HG03039 (cell line): ENCODE measurements around the gene PDCD1.
"Not testable (repeated sequence)": the region's sequence is repeated elsewhere in the genome, so short reads cannot be mapped to it uniquely, and the experiment has no call there.

ENCODE experiments used
- ATAC-seq: cut with Tn5 transposase; IDR thresholded peaks from one replicate; pipeline ENCODE4 v1.9.1; 2021; ENCODE audit warnings: mild to moderate bottlenecking, moderate library complexity; ENCODE audit not compliant: unreplicated experiment

PDCD1 gene

DNA sequence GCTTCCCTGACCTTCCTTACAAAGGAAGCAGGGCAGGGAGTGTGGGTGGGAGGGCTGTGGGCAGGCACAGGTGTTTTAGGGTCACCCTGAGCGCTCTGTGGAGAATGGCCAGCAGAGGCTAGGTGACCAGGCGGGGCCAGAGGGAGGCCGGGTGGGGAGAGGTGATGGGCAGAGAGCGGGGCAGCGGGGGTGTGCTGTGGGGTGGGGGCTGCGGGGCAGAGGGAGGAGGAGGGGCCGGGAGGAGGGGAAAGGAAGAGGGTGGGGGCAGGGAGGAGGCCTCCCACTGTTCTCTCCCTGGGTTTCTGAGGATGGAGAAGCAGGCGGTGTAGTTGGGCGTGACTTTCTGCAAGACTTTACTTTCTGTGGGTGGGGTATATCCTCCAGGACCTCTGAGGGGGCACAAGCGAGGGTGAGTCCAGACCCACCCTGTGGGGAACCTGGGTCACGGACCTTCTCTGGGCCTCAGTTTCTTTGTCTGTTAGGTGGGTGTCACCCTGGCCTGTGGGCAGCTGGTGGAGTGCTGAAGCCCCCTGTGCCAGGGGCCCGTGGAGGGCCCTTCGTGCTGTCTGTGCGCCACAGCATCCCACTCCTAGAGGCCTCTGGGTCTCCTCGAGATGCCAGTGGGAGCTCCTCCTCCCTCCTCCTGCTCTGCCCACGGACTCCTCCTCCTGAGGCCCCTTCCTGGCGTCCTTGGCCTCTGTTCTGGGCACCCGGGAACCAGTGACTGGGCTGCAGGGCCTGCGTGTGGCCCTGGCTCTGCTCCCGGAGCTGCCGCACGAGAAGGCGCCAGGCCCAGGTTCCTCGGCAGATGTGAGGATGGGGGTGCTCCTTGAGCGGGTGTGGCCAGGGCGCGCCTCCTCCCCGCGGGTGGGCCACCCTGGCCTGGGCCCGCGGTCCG is 56.0 kb downstream of the PDCD1 start:
- no peak for ATAC-seq

DNA sequence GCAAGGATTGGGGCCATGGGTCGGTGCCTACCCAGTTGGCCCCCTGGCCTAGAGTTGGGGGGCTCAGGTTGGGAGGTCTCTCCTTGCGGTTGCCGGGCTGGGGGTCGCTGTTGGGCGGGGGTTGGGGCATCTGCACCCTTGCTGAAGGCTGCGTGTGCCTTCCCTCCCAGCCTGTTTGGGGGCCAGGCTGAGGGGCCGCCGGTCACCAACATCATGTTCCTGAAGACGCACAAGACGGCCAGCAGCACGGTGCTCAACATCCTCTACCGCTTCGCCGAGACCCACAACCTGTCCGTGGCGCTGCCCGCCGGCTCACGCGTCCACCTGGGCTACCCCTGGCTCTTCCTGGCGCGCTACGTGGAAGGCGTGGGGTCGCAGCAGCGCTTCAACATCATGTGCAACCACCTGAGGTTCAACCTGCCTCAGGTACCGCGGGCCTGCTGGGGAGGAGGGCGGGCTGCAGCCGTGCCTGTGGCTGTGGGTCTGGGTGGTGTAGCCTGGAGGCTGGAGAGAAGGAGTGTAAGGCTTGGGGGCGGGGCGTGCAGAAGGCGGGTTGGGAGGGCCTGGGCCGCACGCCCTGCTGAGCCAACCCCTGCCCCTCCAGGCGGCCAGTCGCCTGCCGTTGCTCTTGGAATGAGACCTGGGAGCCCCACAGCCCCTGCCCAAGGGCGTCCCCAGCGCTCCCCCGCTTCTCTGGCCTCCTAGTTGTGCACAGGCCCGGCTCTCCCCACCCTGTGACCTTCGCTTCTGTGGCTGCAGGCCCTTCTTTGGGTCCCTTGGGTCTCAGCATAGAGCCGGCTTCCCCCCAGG is 56.9 kb downstream of the PDCD1 start:
- no peak for ATAC-seq

DNA sequence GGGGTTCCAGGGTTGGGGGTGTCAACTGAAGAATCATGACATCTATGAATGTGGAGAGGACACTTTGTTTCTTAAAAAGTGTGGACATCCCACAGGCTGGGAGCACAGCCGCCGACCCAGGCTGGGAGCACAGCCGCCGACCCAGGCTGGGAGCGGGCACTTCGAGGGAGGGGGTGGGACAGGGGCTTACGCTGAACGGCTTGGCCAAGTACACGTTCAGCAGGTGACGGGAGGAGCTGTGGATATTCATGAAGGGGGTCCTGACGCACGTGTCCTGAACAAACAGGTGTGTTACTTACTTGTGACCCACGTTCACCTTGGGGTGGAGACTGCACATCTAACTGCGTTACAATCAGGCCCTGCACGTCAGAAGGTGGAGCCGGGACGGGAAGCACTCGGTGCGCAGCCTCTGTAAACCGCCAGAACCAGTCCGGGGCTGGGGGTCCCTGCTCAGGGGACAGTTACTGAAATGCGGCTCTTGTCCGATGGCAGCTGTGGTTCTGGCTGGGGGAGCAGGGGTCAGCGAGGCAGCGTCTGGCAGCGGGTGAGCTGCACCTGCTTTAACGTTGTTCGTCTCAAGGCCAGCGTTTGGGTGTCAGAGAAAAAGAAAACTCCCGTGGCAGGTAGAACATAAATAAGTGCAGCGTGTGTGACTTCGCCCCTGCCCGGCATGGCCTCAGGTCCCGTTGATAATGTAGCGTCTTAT is 58.3 kb downstream of the PDCD1 start:
- not testable (repeated sequence) for ATAC-seq
